Muscle of leg (tissue), 11 donors: ENCODE data around the gene LGR4. TPM values are rescaled to one million over a fixed set of nuclear protein-coding genes. Genes with fewer than 3 reads are reported as not detected.

Experiments
- DNase-seq: peaks from one replicate; pipeline ENCODE4 v3.0.0; 2013
- H3K27ac ChIP-seq: one replicate; pipeline ENCODE4 v1.5.1; 2013; ENCODE audit warnings: mild to moderate bottlenecking, low read length, control low read depth
- H3K27me3 ChIP-seq: one replicate; pipeline ENCODE4 v1.6.1; 2013; ENCODE audit warnings: low read length; ENCODE audit not compliant: control insufficient read depth, insufficient read depth
- H3K36me3 ChIP-seq: one replicate; pipeline ENCODE4 v1.6.1; 2013; ENCODE audit warnings: low read length; ENCODE audit not compliant: control insufficient read depth, insufficient read depth
- H3K4me1 ChIP-seq: one replicate; pipeline ENCODE4 v1.6.1; 2013; ENCODE audit warnings: low read length; ENCODE audit not compliant: control insufficient read depth, insufficient read depth
- H3K4me3 ChIP-seq: one replicate; pipeline ENCODE4 v1.5.1; 2013; ENCODE audit warnings: low read length, control low read depth
- H3K9me3 ChIP-seq: replicated peaks from 2 replicates; pipeline ENCODE4 v1.6.1; 2013; ENCODE audit warnings: low read depth, low read length; ENCODE audit not compliant: control insufficient read depth
- WGBS: methylation state at CpG from one replicate; pipeline ENCODE4 v1.1.5; 2013; ENCODE audit warnings: missing lambda C conversion rate; ENCODE audit not compliant: insufficient coverage; 5-methylcytosine and 5-hydroxymethylcytosine counted together
- polyA plus RNA-seq, 8 donors: library from polyadenylated mRNA; unstranded; fragments of 120-200 nt; gene quantifications; one replicate each; pipeline versions ENCODE4 v1.2.1 to v1.2.3, GENCODE V29; 2013; ENCODE audit warnings: inconsistent platforms in 1 of 8, low replicate concordance in 1 of 8; ENCODE audit not compliant: insufficient read length in 8 of 8, insufficient read depth in 1 of 8
- total RNA-seq: library from RNA; stranded (reverse); fragments of 120-200 nt; gene quantifications from one replicate; pipeline ENCODE4 v1.2.4, GENCODE V29; 2013

LGR4 gene
- total and polyA plus RNA-seq, 9 donors: 18.8 to 33.3 (median 27.6) TPM

- H3K9me3 ChIP-seq: no peaks in the 10 kb centered on the region
Measured at GRCh38 chr11:27384227-27384626, 88.4 kb downstream of the LGR4 start.

GRCh38 chr11:27383645-27384044, 88.9 kb downstream of the LGR4 start:
- Histone ChIP-seq H3K36me3 (peaks cover 3% of the 10 kb centered on the region), H3K4me3 (no peak overlapping the region), H3K27me3 (no peaks in the 10 kb centered on the region), H3K4me1 (no peaks in the 10 kb centered on the region), H3K27ac (no peak overlapping the region), H3K9me3 (no peaks in the 10 kb centered on the region)
- WGBS: no CpG with 5 or more reads among the region's 1 CpG
- DNase-seq: no peak

More at GRCh38 chr11:27384227-27384626, 88.4 kb downstream of the LGR4 start:
- H3K27me3 ChIP-seq: no peaks in the 10 kb centered on the region
- no peak overlapping the region for H3K4me3 ChIP-seq
- no peaks in the 10 kb centered on the region for H3K4me1 ChIP-seq
- no peak for DNase-seq
- H3K27ac ChIP-seq: no peak overlapping the region
- H3K36me3 ChIP-seq: peaks cover 3% of the 10 kb centered on the region

GRCh38 chr11:27381238-27381666, 91.3 kb downstream of the LGR4 start:
- Histone ChIP-seq H3K27ac (no peak overlapping the region), H3K9me3 (no peaks in the 10 kb centered on the region), H3K27me3 (no peaks in the 10 kb centered on the region), H3K4me3 (no peak overlapping the region), H3K36me3 (peaks cover 3% of the 10 kb centered on the region), H3K4me1 (no peaks in the 10 kb centered on the region)
- DNase-seq: no peak
- 88% methylated on average over 3 of the region's 5 CpGs for whole genome bisulfite sequencing

GRCh38 chr11:27380771-27381170, 91.8 kb downstream of the LGR4 start:
- H3K9me3 ChIP-seq: no peaks in the 10 kb centered on the region
- H3K36me3 ChIP-seq: peaks cover 3% of the 10 kb centered on the region
- DNase-seq: no peak
- no peaks in the 10 kb centered on the region for H3K27me3 ChIP-seq
- H3K4me1 ChIP-seq: no peaks in the 10 kb centered on the region
- no peak overlapping the region for H3K27ac ChIP-seq
- no peak overlapping the region for H3K4me3 ChIP-seq
- WGBS: no CpG with 5 or more reads among the region's 2 CpGs

GRCh38 chr11:27379449-27379848, 93.1 kb downstream of the LGR4 start:
- WGBS: 75% methylated on average over 3 of the region's 3 CpGs
- H3K36me3 ChIP-seq: no peaks in the 10 kb centered on the region
- H3K27ac ChIP-seq: no peak overlapping the region

GRCh38 chr11:27375370-27375769, 97.2 kb downstream of the LGR4 start:
- Histone ChIP-seq H3K4me3 (no peak overlapping the region), H3K4me1 (peaks cover 2% of the 10 kb centered on the region), H3K27me3 (no peaks in the 10 kb centered on the region), H3K27ac (no peak overlapping the region), H3K9me3 (no peaks in the 10 kb centered on the region), H3K36me3 (peaks cover 6% of the 10 kb centered on the region)
- DNase-seq: no peak
- no CpG with 5 or more reads among the region's 2 CpGs for WGBS

More at GRCh38 chr11:27379449-27379848, 93.1 kb downstream of the LGR4 start:
- Histone ChIP-seq H3K27me3 (no peaks in the 10 kb centered on the region), H3K9me3 (no peaks in the 10 kb centered on the region), H3K4me1 (no peaks in the 10 kb centered on the region), H3K4me3 (no peak overlapping the region)
- DNase-seq: no peak

GRCh38 chr11:27373856-27374602, 98.6 kb downstream of the LGR4 start:
- H3K36me3 ChIP-seq: peaks cover 6% of the 10 kb centered on the region
- no peak overlapping the region for H3K27ac ChIP-seq

GRCh38 chr11:27373392-27373791, 99.2 kb downstream of the LGR4 start:
- H3K36me3 ChIP-seq: peaks cover 6% of the 10 kb centered on the region
- WGBS: no CpG with 5 or more reads among the region's 3 CpGs

More at GRCh38 chr11:27373856-27374602, 98.6 kb downstream of the LGR4 start:
- H3K4me3 ChIP-seq: no peak overlapping the region
- no peaks in the 10 kb centered on the region for H3K27me3 ChIP-seq
- WGBS: 100% methylated on average over 2 of the region's 6 CpGs
- no peak for DNase-seq
- H3K4me1 ChIP-seq: peaks cover 2% of the 10 kb centered on the region
- no peaks in the 10 kb centered on the region for H3K9me3 ChIP-seq

GRCh38 chr11:27372164-27372563, 100.4 kb downstream of the LGR4 start:
- no peaks in the 10 kb centered on the region for H3K27me3 ChIP-seq
- no peak overlapping the region for H3K27ac ChIP-seq
- H3K4me1 ChIP-seq: peaks cover 2% of the 10 kb centered on the region
- WGBS: 67% methylated on average over 1 of the region's 2 CpGs
- DNase-seq: no peak
- no peak overlapping the region for H3K4me3 ChIP-seq
- H3K36me3 ChIP-seq: peaks cover 11% of the 10 kb centered on the region
- H3K9me3 ChIP-seq: no peaks in the 10 kb centered on the region

More at GRCh38 chr11:27373392-27373791, 99.2 kb downstream of the LGR4 start:
- no peaks in the 10 kb centered on the region for H3K27me3 ChIP-seq
- no peak overlapping the region for H3K4me3 ChIP-seq
- no peak for DNase-seq
- H3K9me3 ChIP-seq: no peaks in the 10 kb centered on the region
- no peak overlapping the region for H3K27ac ChIP-seq
- H3K4me1 ChIP-seq: peaks cover 2% of the 10 kb centered on the region

- no peaks in the 10 kb centered on the region for H3K27me3 ChIP-seq
Measured at GRCh38 chr11:27371489-27371888, 101.1 kb downstream of the LGR4 start.

More at GRCh38 chr11:27371489-27371888, 101.1 kb downstream of the LGR4 start:
- Histone ChIP-seq H3K27ac (no peak overlapping the region), H3K4me1 (peaks cover 2% of the 10 kb centered on the region), H3K36me3 (peaks cover 11% of the 10 kb centered on the region), H3K9me3 (no peaks in the 10 kb centered on the region), H3K4me3 (no peak overlapping the region)
- no peak for DNase-seq
